Measurements from ENCODE around the gene FFAR3. TPM values are rescaled to one million over a fixed set of nuclear protein-coding genes. Genes with fewer than 3 reads are reported as not detected.
"Not testable (repeated sequence)": the region's sequence is repeated elsewhere in the genome, so short reads cannot be mapped to it uniquely, and the experiment has no call there.

FFAR3 gene
- total and polyA plus RNA-seq, 4 donors, result 0.33 TPM; not detected in 3

- no peak for TF ChIP-seq FOXA1 (IDR thresholded peaks at IDR 0.05)
- TF ChIP-seq RXRA (IDR thresholded peaks at IDR 0.05), result no peak
- no peak for TF ChIP-seq SP1 (IDR thresholded peaks at IDR 0.05)
- TF ChIP-seq HNF4G (IDR thresholded peaks at IDR 0.05), result no peak
- TF ChIP-seq ZBTB33 (IDR thresholded peaks at IDR 0.05), result no peak
- no peak for TF ChIP-seq YY1 (IDR thresholded peaks at IDR 0.05)
- no peak for TF ChIP-seq HNF4A (conservative IDR thresholded peaks at IDR 0.05)
- TF ChIP-seq RAD21 (IDR thresholded peaks at IDR 0.05), result peak in 1 of 2 donors; percentile 18
- no peak overlapping the region for H3K9ac ChIP-seq (ENCODE audit: low read depth in 1 of 2, low read length in 2 of 2)
- H3K4me1 ChIP-seq (ENCODE audit: control insufficient read depth in 4 of 4, insufficient read depth in 4 of 4, low read length in 3 of 4), result peaks cover 3 to 15% (median 4%) of the 10 kb centered on the region in 4 donors
- no peaks in the 10 kb centered on the region for H3K27me3 ChIP-seq (ENCODE audit: control insufficient read depth in 4 of 4, insufficient read depth in 4 of 4, low read length in 3 of 4)
- no peak overlapping the region for H3K4me3 ChIP-seq (ENCODE audit: low read depth in 1 of 3, low read length in 3 of 3)
- H3K9me3 ChIP-seq (ENCODE audit: control insufficient read depth in 4 of 4, low read length in 3 of 4), result no peaks in the 10 kb centered on the region
- no peaks in the 10 kb centered on the region for H3K36me3 ChIP-seq (ENCODE audit: control insufficient read depth in 4 of 4, insufficient read depth in 3 of 4, low read depth in 1 of 4, low read length in 3 of 4)
- DNase-seq (ENCODE audit: low spot score), result no peak
- 54% methylated on average over 6 of the region's 6 CpGs for WGBS
- H3K27ac ChIP-seq (ENCODE audit: low read depth in 1 of 2, low read length in 2 of 2), result no peak overlapping the region
Measured at GRCh38 chr19:35355791-35356460, 2.3 kb upstream of the FFAR3 start.

- 87% methylated on average over 11 of the region's 16 CpGs for WGBS
- peaks cover 0 to 12% (median 3%) of the 10 kb centered on the region in 4 donors for H3K4me1 ChIP-seq (ENCODE audit: control insufficient read depth in 4 of 4, insufficient read depth in 4 of 4, low read length in 3 of 4)
- not testable (repeated sequence) for H3K4me3 ChIP-seq (ENCODE audit: low read depth in 1 of 3, low read length in 3 of 3); H3K27ac ChIP-seq (ENCODE audit: low read depth in 1 of 2, low read length in 2 of 2); DNase-seq (ENCODE audit: low spot score); H3K27me3 ChIP-seq (ENCODE audit: control insufficient read depth in 4 of 4, insufficient read depth in 4 of 4, low read length in 3 of 4); H3K9ac ChIP-seq (ENCODE audit: low read depth in 1 of 2, low read length in 2 of 2); H3K9me3 ChIP-seq (ENCODE audit: control insufficient read depth in 4 of 4, low read length in 3 of 4); H3K36me3 ChIP-seq (ENCODE audit: control insufficient read depth in 4 of 4, insufficient read depth in 3 of 4, low read depth in 1 of 4, low read length in 3 of 4)
Measured at GRCh38 chr19:35358834-35359233, 574 bp downstream of the FFAR3 start.

GRCh38 chr19:35359395-35359794 is 1.1 kb downstream of the FFAR3 start:
- H3K4me1 ChIP-seq (ENCODE audit: control insufficient read depth in 4 of 4, insufficient read depth in 4 of 4, low read length in 3 of 4), result peaks cover 0 to 12% (median 3%) of the 10 kb centered on the region in 4 donors
- H3K27ac ChIP-seq (ENCODE audit: low read depth in 1 of 2, low read length in 2 of 2); H3K27me3 ChIP-seq (ENCODE audit: control insufficient read depth in 4 of 4, insufficient read depth in 4 of 4, low read length in 3 of 4); H3K9me3 ChIP-seq (ENCODE audit: control insufficient read depth in 4 of 4, low read length in 3 of 4); H3K9ac ChIP-seq (ENCODE audit: low read depth in 1 of 2, low read length in 2 of 2); H3K4me3 ChIP-seq (ENCODE audit: low read depth in 1 of 3, low read length in 3 of 3); DNase-seq (ENCODE audit: low spot score); H3K36me3 ChIP-seq (ENCODE audit: control insufficient read depth in 4 of 4, insufficient read depth in 3 of 4, low read depth in 1 of 4, low read length in 3 of 4): not testable (repeated sequence)
- 93% methylated on average over 20 of the region's 21 CpGs for WGBS

GRCh38 chr19:35360081-35360480 is 1.8 kb downstream of the FFAR3 start:
- DNase-seq (ENCODE audit: low spot score); H3K9me3 ChIP-seq (ENCODE audit: control insufficient read depth in 4 of 4, low read length in 3 of 4); H3K27me3 ChIP-seq (ENCODE audit: control insufficient read depth in 4 of 4, insufficient read depth in 4 of 4, low read length in 3 of 4); H3K9ac ChIP-seq (ENCODE audit: low read depth in 1 of 2, low read length in 2 of 2); H3K27ac ChIP-seq (ENCODE audit: low read depth in 1 of 2, low read length in 2 of 2); H3K4me3 ChIP-seq (ENCODE audit: low read depth in 1 of 3, low read length in 3 of 3); H3K36me3 ChIP-seq (ENCODE audit: control insufficient read depth in 4 of 4, insufficient read depth in 3 of 4, low read depth in 1 of 4, low read length in 3 of 4): not testable (repeated sequence)
- peaks cover 0 to 12% (median 3%) of the 10 kb centered on the region in 4 donors for H3K4me1 ChIP-seq (ENCODE audit: control insufficient read depth in 4 of 4, insufficient read depth in 4 of 4, low read length in 3 of 4)
- WGBS, result 90% methylated on average over 4 of the region's 5 CpGs
